ENCODE data around the gene CAP2. TPM values are rescaled to one million over a fixed set of nuclear protein-coding genes. Genes with fewer than 3 reads are reported as not detected.

CAP2 gene
- total RNA-seq, 4 donors from 2014 or later, result 1.5 to 11.5 (median 4.6) TPM

- TF ChIP-seq CTCF (IDR thresholded peaks at IDR 0.05; ENCODE audit: low read depth), result no peak
Measured at GRCh38 chr6:17416806-17417205, 23.4 kb downstream of the CAP2 start.

- no peak for TF ChIP-seq CTCF (IDR thresholded peaks at IDR 0.05; ENCODE audit: low read depth)
Measured at GRCh38 chr6:17417817-17418216, 24.4 kb downstream of the CAP2 start.

- TF ChIP-seq CTCF (IDR thresholded peaks at IDR 0.05; ENCODE audit: low read depth), result no peak
Measured at GRCh38 chr6:17418281-17419188, 25.1 kb downstream of the CAP2 start.

GRCh38 chr6:17419189-17419575, 25.8 kb downstream of the CAP2 start:
- TF ChIP-seq CTCF (IDR thresholded peaks at IDR 0.05; ENCODE audit: low read depth), result no peak

- no peak for TF ChIP-seq CTCF (IDR thresholded peaks at IDR 0.05; ENCODE audit: low read depth)
Measured at GRCh38 chr6:17420368-17420767, 27.0 kb downstream of the CAP2 start.

- TF ChIP-seq CTCF (IDR thresholded peaks at IDR 0.05; ENCODE audit: low read depth), result no peak
Measured at GRCh38 chr6:17421406-17421805, 28.0 kb downstream of the CAP2 start.

GRCh38 chr6:17423026-17423425, 29.6 kb downstream of the CAP2 start:
- TF ChIP-seq CTCF (IDR thresholded peaks at IDR 0.05; ENCODE audit: low read depth), result no peak

Data from subcutaneous adipose tissue (tissue), 4 donors.